HG03139 (cell line): ENCODE data around the gene LRP5.

ENCODE experiments used
- ATAC-seq: cut with Tn5 transposase; IDR thresholded peaks from one replicate; pipeline ENCODE4 v1.9.1; 2021; ENCODE audit not compliant: unreplicated experiment

Gene LRP5

DNA sequence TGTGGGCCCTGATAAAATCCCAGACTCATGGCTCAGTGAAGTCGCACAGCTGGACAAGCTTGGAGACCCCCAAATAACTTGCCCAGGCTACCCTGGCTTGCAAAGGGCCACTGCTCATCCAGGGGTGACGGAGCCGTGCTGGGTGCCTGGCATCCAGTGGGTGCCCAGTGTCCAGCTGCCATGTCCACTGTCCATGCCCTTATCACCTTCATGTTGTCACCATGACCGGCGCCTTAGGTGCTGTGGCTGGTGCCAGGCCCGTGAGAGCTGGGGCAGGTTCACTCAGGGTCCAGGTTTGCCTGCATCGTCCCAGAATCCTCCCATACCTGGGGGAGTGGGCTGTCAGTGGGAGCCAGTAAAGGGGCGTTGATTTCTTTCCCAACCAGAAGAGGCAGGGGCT is 57.4 kb downstream of the LRP5 start:
- ATAC-seq: no peak

DNA sequence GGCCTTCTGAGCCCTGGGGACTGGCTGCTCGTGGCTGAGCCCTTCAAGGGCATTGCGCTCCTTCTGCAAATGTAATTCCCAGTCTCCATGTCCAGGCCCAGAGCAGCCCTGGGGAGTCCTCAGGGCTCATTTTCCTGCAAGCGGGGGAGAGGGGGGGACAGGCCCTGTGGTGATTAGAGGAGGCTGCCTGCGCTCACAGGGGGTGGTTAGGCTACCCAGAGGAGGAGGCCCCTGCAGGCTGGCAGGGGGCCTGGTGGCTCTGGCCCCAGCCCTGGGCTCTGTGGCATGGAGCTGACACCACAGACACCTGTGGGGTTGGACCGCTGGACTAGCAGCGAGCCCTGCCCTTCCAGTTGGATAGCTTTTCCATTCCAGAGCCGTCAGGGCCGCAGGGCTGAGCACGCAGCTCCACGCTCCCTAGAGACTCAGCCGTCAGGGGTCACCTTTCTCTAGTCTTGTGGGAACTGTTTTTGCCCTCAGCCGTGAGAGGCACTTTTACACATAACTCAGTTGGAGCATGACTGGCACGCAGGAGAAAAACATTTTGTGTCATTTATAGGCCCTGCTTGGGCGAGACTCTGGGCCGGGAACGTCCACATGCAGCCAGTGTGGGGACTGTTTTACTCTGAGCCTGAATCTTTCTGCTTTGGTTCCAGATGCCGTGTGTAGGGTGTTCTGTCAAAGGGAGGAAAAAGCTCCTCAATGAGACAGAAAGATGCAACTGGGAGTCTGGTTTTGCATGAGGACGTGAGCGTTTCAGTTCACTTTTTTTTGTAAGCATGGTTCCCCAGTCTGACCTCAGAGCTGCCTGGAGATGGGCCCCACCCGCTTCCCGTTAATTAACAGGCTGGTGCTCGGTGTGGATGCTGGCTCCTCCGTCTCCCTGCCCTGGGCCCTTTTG is 58.1 kb downstream of the LRP5 start:
- peak; percentile 58 for ATAC-seq

DNA sequence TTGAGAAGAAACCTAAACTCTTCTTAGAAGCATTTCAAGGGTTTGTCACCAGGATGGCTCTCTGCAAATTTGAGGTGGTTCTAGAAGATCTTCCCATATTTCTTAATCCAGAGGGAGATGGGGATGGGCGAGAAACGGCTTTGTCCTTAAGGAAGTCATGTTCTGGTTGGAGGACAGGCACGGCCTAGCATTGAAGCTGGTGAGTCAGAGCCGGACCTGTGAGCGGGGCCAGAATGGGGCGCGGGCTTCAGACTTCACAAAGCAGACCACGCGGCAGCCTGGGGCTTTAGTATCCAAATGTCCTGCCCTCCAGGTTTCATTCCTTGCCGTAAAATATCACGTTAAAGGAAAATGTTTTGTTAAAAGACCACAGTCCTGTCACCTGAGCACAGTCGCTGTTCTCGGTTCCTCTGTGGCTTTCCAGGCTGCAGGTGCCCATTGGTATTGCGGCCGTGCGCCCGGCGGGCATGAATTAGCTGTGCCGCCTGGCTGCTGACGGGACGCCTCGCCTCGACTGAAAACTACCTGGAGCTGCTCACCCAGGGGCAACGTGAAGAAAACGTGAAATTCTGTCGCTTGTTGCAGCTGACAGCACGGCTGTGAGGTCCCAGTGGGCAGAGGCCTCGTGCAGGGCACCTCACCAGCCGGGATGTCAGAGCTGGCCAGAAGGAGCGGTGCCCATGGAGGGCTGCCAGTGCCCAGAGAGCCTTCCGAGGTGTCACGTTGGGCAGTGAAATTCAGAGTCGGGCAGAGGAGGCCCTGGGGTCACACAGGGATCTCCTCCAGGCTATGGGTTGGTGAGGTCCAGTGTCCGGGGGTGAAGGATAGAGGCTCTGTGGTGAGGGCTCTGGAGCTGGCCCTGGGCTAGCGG is 59.0 kb downstream of the LRP5 start:
- ATAC-seq: no peak

DNA sequence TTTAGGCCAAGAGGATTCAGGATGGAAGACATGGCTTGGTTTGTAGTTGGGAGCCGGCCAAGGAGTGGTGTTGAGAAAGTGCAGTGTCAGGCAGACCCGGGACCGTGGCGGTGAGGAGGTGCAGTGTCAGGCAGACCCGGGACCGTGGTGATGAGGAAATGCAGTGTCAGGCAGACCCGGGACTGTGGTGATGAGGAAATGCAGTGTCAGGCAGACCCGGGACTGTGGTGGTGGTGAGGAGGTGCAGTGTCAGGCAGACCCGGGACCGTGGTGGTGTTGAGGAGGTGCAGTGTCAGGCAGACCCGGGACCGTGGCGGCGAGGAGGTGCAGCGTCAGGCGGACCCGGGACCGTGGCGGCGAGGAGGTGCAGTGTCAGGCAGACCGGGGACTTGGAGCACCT is 59.7 kb downstream of the LRP5 start:
- no peak for ATAC-seq

DNA sequence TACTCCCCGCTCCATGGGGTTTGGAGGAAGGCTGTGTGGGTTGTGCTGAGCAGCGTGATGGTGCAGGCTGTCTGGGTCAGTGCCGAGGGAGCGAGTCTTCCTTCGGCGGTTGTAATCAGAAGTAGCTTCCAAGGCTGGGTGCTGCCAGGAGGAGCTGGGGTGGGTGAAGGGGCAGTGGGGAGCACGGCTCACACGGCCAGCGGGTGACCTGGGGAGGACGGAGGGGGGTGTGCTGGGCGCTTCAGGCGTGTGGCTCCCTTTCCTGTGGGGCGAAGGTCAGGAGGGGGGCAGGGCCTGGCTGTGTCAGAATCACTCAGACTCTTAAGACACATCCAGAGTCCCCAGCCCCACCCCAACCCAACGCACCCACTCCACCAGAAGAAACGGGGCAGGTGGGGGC is 60.2 kb downstream of the LRP5 start:
- ATAC-seq: no peak

DNA sequence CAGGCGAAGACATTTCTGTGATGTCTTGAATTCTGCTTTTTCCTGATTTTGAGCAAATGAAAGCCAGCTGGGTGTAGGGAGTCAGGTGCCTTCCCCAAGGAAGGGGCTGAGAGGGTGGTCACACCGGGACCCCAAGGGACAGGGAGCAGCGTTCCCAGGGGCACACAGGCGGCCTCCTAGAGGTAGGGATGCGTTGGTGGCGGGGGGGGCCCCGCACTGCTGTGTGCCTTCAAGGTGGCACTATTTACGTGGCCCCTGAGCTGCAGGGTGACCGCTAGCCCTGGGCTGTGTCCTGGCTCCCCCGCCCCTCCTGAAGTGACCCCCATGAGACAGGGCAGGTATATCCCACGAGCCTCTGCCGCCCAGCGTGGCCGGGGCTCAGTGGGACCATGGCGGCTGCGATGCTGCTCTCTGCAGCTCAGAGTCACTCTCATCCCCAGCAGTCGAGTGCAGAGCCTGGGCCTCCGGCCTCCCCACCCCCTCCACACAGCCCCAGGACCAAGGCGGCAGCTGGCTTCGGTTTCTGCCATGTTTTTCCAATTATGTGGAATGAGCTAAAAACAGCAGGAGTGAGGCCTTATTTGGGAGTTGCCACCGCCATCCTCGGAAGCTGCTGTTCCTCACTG is 60.9 kb downstream of the LRP5 start:
- ATAC-seq: no peak

DNA sequence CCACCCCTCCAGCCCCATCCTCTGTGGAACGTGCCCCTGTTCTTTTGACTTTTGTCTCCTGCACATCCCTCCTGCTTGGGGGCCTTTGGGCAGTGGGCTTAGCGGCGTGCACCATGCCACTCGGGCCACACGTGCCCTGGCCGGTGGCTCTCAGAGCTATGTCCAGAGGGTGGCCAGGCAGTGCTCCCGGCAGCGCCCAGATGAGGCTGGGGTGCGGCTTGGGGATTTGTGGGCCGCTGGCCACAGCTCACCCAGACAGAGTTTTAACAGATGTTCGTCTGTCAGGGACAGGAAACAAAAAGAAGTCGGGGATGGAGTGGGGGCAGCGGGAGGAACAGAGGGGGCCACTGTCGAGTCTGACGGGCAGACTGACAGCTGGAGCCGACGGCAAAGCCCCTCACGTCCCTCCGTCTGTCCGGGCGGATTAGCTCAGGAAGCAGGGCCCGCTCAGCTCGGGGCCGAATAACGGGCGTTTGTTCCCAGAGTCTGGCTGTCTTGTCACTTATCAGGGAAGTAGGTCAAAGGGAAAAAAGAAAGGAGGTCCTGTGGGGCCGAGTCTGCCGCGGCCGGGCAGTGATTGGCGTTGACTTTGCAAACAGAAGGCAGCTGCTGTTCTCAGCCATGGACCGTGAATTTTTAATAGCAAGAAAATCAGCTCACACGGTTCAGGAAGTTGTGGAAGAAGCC is 61.6 kb downstream of the LRP5 start:
- no peak for ATAC-seq

DNA sequence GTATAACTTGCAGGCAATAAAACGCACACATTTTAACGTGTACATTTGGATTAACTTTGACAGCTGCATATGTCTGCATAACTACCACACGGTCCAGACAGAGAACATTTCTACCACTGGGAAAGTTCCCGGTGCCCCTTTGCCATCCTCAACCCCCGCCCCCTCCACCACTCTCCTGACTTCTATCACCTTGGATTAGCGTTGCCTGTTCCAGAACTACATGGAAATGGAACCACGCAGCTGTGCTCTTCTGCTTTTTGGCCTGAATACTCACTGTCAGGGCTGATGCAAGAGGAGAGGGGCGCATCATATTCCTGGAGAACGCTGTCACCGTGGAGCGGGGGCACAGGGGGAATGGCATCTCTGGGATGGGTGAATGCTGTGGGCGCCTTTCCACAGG is 62.1 kb downstream of the LRP5 start:
- no peak for ATAC-seq

DNA sequence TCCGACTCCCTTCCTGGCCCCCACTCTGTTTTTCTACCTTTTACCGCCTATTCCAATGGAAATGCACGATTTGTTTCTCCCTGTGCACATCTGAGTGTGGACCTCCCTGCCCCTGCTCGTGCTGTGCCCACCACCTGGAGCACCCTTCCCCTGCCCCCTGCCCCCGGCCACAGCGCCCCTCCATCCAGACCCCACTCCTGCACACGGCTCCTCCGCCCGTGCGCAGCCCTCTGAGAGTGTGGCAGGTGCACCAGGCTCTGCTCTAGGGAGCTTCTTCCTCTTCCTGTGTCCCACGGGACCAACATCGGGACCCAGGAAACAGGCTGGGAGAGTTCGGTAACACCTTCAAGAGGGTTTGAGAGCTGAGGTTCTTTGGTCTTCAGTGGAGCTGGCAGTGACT is 62.9 kb downstream of the LRP5 start:
- no peak for ATAC-seq

DNA sequence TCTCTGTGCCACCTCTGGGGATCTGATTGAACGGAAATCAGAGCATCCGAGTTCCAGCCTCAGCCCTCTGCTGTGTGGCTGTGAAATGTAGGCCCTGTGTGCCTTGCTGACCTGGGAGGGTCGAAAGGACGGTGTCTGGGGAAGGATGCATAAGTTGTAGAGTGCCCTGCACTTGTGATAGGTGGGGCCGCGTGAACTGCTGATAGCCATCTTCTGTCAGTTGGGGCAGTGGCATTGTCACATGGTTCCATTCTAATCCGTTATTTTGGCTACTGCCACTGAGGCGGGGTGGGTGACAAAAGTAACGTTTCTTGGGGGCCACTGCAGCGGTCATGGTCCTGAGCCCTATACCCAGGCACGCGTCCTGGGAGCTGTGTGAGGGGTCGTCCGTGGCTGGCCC is 63.4 kb downstream of the LRP5 start:
- no peak for ATAC-seq

DNA sequence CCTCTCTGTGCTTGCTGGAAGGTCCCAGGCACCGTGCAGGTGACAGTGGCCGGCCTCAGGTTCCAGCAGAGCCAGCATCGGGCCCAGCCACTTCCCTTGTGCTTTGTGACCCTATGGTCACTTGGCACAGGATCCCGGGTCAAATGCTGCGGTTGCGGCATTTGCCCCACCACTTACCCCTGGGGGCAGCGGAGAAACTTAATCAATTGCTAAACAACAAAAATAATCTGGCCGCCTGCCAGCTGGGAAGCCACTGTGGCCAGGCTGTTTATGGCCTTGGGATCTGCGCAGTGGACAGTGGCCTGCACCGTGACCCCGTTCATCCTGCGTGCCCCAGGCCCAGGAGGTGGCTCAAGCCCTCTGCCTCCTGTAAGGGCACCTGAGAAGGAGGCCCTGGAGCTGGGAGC is 65.0 kb downstream of the LRP5 start:
- ATAC-seq: no peak

DNA sequence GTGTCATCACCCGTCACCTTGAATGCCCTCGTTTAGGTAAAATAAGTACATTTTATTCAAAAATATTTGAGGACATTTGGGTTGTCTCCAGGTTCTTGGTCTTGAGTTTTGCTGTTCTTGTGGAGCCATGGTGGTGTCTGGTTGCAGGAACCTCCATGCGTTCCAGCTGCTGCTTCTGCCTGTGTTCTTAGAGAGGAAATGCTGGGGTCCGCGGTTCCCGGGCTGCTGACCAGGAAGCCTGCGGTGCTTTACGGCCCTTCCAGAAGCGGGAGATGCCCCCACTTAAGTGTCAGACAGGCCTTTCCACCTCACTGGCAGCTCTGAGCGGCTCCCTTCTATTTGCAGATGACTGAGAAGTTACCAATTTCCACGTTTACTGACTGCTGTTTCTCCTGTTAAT is 66.8 kb downstream of the LRP5 start:
- no peak for ATAC-seq

DNA sequence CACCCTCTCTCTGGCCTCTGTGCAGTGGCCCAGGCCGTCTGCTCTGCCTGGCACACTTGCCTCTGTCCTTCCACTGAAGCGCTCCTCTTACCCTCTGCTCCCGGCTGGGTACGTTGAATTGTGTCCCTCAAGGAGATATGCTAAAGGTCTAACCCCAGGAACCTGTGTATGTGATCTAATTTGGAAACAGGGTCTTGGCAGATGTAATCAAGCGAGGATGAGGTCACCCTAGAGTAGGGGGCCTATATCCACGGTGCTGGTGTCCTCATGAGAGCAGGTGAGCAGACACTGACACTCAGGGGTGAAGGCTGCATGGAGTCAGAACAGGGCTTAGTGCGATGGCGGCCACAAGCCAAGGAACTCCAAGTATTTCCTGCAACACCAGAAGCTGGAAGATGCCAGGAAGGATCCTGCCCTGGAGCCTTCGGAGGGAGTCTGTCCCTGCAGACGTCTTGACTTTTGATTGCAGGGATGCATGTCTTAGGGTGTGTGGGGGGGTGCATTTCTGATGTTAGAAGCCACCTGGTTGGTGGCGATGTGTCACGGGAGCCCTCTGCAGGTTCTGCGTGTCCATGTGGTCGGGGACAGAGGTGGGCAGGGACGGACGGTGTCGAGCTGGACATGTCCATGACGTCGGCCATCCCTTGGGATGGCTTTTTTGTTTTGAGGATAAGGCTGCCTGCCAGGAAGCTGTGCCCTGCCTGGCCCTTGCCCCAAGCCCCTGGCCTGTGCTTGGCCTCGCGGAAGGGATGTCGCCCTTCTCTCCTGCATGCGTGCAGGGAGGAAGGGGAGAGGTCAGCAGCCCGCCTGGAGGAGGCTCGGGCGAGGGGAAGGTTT is 68.6 kb downstream of the LRP5 start:
- no peak for ATAC-seq

DNA sequence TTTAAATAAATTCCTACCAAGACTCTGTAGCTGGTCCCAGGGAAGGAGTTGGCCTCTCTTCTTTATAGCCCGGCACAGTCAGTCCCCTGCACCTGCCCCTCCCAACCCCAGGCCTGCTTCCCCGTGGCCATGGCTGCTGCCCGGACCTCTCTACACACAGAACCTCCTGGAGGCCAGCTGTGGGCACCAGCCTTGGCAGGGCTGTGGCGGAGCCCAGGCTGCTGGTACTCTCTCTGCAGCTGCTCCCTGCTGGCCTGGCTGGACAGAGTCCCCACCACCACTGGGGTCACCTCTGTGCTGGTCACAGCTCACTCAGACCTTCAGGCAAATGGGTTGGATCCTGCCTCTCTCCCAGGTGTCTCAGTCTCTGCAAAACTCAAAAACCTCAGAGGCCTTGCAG is 69.3 kb downstream of the LRP5 start:
- ATAC-seq: no peak

DNA sequence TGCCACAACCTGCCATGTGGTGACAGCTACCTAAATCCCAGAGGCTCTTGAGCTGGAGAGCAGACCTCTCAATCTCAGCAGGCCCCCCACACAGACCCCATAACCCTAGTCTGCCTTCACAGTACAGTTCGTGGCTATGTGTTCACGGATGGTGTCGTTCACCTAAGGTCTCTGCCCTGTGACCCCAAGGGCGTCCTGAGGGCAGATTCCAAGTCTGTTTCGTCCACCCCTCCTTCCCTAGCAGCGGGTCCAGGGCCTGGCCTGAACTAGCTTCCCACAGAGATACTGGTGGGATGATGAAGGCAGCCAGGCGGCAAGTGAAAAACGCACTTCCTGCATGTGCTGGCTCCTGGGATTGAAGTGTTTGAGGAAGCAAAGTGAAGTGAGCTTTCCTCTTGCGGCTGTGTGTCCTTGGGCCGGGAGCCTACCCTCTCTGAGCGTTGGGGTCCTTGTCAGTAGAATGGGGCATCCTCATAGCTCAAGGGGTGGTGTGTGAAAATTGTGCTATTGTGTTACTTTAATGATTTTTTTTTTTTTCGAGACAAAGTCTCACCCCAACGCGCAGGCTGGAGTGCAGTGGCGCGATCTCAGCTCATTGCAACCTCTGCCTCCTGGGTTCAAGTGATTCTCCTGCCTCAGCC is 70.1 kb downstream of the LRP5 start:
- no peak for ATAC-seq

DNA sequence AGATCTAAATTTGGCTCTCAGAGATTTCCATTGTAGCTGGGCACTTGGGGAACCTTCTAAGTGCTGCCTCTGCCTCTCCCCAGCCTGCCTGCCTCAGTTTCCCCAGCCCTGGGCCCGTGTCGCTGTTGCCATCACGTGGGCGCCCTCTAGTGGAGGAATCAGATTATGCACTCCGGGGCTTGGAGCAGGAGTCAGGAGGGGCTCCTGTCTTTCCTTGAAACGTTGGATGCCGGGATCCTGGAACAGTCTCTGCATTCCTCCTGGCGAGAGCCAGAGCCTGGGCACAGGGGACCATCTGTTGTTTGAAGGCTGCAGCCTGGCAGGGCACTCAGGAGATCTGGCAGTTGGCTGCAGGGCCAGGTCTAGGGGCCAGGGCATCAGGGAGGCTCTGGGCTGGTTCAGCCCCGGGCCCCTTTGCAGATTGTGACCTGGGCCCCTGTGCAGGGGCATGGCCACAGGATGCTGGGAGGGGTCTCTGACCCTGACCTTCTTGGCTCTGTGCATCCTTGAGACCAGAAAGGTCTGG is 71.6 kb downstream of the LRP5 start:
- ATAC-seq: no peak

DNA sequence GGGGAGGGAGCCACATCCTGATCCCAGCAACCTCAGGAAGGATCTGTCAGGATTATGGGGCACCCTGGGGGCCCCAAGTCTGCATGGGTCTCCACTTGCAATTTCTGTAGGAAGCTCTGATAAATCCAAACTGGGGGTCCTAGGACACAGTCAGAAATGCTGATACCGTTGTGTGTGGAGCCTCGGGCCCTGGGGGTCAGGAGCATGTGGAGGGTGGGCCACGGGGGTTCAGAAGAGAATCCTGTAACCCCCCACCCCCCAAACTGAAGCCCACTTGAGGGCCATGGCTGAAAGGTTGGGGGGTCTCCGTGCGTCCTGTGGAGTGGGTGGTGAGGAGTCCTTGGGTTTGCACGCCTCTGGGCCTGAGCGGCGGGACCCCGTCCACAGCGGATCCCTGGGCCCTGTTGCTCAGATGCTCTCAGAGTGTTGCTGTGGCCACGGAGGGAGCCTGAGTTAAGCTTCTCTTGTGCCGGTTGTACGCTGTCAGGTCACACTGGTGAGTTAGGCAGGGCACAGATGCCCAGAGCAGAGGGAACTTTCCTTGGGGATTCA is 72.2 kb downstream of the LRP5 start:
- ATAC-seq: no peak

DNA sequence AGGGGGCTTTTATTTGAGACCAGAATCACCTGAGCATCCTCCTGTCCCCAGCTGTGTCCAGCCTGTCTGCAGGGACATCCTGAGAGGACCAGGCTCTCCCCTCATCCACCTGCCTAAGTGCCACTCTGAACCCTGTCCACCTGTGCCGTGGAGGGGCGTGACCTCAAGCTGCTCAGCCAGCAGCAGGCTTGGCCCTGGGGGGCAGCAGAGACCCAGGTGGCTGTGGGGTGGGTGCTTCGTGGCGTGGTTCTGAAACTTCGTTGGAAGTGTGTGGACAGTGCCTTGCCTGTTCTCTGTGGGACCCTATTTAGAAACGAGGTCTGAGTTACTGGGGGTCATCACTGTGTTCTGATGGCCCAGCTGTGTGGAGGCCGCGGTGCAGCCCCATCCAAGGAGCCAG is 72.7 kb downstream of the LRP5 start:
- ATAC-seq: no peak

DNA sequence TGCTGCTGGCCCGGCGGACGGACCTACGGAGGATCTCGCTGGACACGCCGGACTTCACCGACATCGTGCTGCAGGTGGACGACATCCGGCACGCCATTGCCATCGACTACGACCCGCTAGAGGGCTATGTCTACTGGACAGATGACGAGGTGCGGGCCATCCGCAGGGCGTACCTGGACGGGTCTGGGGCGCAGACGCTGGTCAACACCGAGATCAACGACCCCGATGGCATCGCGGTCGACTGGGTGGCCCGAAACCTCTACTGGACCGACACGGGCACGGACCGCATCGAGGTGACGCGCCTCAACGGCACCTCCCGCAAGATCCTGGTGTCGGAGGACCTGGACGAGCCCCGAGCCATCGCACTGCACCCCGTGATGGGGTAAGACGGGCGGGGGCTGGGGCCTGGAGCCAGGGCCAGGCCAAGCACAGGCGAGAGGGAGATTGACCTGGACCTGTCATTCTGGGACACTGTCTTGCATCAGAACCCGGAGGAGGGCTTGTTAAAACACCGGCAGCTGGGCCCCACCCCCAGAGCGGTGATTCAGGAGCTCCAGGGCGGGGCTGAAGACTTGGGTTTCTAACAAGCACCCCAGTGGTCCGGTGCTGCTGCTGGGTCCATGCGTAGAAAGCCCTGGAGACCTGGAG is 74.1 kb downstream of the LRP5 start:
- no peak for ATAC-seq
